ENCODE measurements around the gene ACSL1. TPM values are rescaled to one million over a fixed set of nuclear protein-coding genes. Genes with fewer than 3 reads are reported as not detected.

ACSL1 gene
- total RNA-seq, 2 donors from 2014 or later = 3.8 to 5.2 TPM

DNA sequence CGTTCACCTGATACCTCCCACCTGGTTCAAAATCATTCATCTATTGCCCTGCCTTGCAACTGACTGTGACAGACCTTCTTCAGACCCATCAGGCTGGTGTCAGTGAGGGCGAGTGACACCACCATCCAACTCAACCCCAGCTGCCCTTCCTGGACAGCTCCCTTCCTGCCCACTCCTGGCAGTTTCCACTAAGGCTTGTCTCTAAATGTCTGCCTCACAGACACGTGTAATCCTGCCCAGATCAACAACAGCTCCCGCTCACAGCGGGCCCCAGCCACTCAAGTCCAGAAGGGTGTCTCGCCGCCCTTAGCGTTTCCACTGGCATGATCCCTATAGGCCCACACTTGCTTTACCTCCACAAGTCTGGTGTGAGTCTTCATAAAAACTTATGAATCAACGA, 28.9 kb downstream of the ACSL1 start:
- Mint-ChIP-seq H3K9me3 (peaks cover 2% of the 10 kb centered on the region), H3K36me3 (ENCODE audit: low read depth) (no peaks in the 10 kb centered on the region), H3K27ac (no peak overlapping the region), H3K4me3 (no peak overlapping the region), H3K27me3 (ENCODE audit: insufficient read depth) (no peaks in the 10 kb centered on the region), H3K4me1 (no peaks in the 10 kb centered on the region)
- DNase-seq = no peak
- WGBS, 2 experiments (ENCODE audit: insufficient coverage in 1 of 2, insufficient read length in 1 of 2) = 83 to 94% methylated on average over 2 to 9 of the region's 9 CpGs
- no peak overlapping the region for H3K27ac ChIP-seq (ENCODE audit: low read depth, low read length)
- H3K4me1 ChIP-seq (ENCODE audit: control insufficient read depth, insufficient read depth, low read length) = no peaks in the 10 kb centered on the region
- peaks cover 14% of the 10 kb centered on the region for H3K9me3 ChIP-seq (ENCODE audit: control insufficient read depth, low read length)
- H3K36me3 ChIP-seq (ENCODE audit: control insufficient read depth, insufficient read depth, low read length) = peaks cover 27% of the 10 kb centered on the region
- TF ChIP-seq, protein P1, sequence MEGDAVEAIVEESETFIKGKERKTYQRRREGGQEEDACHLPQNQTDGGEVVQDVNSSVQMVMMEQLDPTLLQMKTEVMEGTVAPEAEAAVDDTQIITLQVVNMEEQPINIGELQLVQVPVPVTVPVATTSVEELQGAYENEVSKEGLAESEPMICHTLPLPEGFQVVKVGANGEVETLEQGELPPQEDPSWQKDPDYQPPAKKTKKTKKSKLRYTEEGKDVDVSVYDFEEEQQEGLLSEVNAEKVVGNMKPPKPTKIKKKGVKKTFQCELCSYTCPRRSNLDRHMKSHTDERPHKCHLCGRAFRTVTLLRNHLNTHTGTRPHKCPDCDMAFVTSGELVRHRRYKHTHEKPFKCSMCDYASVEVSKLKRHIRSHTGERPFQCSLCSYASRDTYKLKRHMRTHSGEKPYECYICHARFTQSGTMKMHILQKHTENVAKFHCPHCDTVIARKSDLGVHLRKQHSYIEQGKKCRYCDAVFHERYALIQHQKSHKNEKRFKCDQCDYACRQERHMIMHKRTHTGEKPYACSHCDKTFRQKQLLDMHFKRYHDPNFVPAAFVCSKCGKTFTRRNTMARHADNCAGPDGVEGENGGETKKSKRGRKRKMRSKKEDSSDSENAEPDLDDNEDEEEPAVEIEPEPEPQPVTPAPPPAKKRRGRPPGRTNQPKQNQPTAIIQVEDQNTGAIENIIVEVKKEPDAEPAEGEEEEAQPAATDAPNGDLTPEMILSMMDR (conservative IDR thresholded peaks at IDR 0.05) = no peak
- no peak overlapping the region for H3K9ac ChIP-seq (ENCODE audit: extremely low read depth, low read length, poor library complexity, severe bottlenecking)
- H3K27me3 ChIP-seq (ENCODE audit: control insufficient read depth, insufficient read depth, low read length, poor library complexity, severe bottlenecking) = no peaks in the 10 kb centered on the region
- no peak overlapping the region for H3K4me3 ChIP-seq (ENCODE audit: low read length)

DNA sequence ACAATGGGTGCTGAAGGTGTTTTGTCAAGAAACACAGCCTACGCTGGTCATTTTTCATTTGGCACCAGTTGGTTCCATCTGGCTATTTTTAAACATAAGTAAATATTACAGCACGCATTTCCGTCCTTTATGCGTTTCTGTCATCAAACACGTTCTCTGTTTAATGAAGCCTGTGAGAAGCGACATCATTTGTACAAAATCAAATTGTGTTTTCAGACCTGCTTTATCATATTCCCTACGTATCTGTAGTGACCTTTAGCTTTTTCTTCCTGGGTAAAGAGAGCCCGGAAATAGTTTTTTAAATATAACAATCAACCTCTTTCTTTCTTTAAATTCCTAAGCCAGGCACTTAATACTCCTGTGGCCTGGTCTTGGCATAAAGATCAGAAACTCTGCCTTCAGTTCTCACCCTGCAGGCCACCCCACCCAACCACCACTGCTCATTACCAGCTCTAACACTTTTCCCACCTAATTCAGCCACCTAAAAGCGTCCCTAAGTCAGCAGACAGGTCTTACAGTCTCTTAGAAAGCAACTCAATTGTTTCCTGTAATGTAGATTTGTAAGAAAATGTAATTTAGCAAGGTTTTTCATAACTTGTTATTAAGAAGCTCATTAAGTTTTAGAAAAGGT, 30.4 kb downstream of the ACSL1 start:
- H3K9me3 Mint-ChIP-seq = peaks cover 2% of the 10 kb centered on the region
- DNase-seq = no peak
- H3K27me3 Mint-ChIP-seq (ENCODE audit: insufficient read depth) = no peaks in the 10 kb centered on the region
- Histone ChIP-seq H3K27me3 (ENCODE audit: control insufficient read depth, insufficient read depth, low read length, poor library complexity, severe bottlenecking) (no peaks in the 10 kb centered on the region), H3K27ac (ENCODE audit: low read depth, low read length) (no peak overlapping the region), H3K4me1 (ENCODE audit: control insufficient read depth, insufficient read depth, low read length) (no peaks in the 10 kb centered on the region), H3K9ac (ENCODE audit: extremely low read depth, low read length, poor library complexity, severe bottlenecking) (no peak overlapping the region), H3K9me3 (ENCODE audit: control insufficient read depth, low read length) (peaks cover 14% of the 10 kb centered on the region), H3K36me3 (ENCODE audit: control insufficient read depth, insufficient read depth, low read length) (peaks cover 27% of the 10 kb centered on the region), H3K4me3 (ENCODE audit: low read length) (no peak overlapping the region)
- no peak overlapping the region for H3K4me3 Mint-ChIP-seq
- H3K4me1 Mint-ChIP-seq = no peaks in the 10 kb centered on the region
- H3K27ac Mint-ChIP-seq = no peak overlapping the region
- no peaks in the 10 kb centered on the region for H3K36me3 Mint-ChIP-seq (ENCODE audit: low read depth)
- 95 to 97% methylated on average over 7 to 9 of the region's 9 CpGs for WGBS, 2 experiments (ENCODE audit: insufficient coverage in 1 of 2, insufficient read length in 1 of 2)
- TF ChIP-seq, protein P1 (conservative IDR thresholded peaks at IDR 0.05) = no peak

DNA sequence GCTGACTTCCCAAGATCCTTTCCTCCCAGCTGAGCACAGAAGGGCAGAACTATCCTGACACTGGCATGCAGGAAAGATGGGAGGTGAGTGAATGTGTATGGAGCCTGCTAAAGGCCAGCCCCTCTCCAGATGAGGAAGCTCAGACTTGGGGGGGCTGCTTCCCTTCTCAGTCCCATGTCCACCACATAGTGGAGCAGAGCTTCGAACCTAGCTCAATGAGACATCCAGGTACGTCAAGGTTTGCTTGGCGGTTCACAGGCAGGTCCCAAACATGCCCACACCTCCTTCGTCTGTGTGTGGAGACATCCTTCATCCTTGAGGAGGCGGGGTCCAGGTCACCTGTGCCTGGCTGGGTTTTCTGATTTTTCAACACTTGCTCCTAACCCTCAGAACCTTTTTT, 31.3 kb downstream of the ACSL1 start:
- no peak overlapping the region for H3K4me3 Mint-ChIP-seq
- peaks cover 2% of the 10 kb centered on the region for H3K9me3 Mint-ChIP-seq
- Histone ChIP-seq H3K27me3 (ENCODE audit: control insufficient read depth, insufficient read depth, low read length, poor library complexity, severe bottlenecking) (no peaks in the 10 kb centered on the region), H3K4me3 (ENCODE audit: low read length) (no peak overlapping the region), H3K4me1 (ENCODE audit: control insufficient read depth, insufficient read depth, low read length) (no peaks in the 10 kb centered on the region), H3K9me3 (ENCODE audit: control insufficient read depth, low read length) (peaks cover 14% of the 10 kb centered on the region), H3K27ac (ENCODE audit: low read depth, low read length) (no peak overlapping the region), H3K36me3 (ENCODE audit: control insufficient read depth, insufficient read depth, low read length) (peaks cover 27% of the 10 kb centered on the region), H3K9ac (ENCODE audit: extremely low read depth, low read length, poor library complexity, severe bottlenecking) (no peak overlapping the region)
- no peak overlapping the region for H3K27ac Mint-ChIP-seq
- TF ChIP-seq, protein P1 (conservative IDR thresholded peaks at IDR 0.05) = no peak
- 93 to 96% methylated on average over 4 to 5 of the region's 5 CpGs for WGBS, 2 experiments (ENCODE audit: insufficient coverage in 1 of 2, insufficient read length in 1 of 2)
- no peaks in the 10 kb centered on the region for H3K4me1 Mint-ChIP-seq
- H3K36me3 Mint-ChIP-seq (ENCODE audit: low read depth) = no peaks in the 10 kb centered on the region
- no peaks in the 10 kb centered on the region for H3K27me3 Mint-ChIP-seq (ENCODE audit: insufficient read depth)
- no peak for DNase-seq
